HFF-Myc (cell line): ENCODE measurements around the gene AHNAK.

Experiments
- DNase-seq: peaks from one replicate; pipeline ENCODE4 v3.0.0-alpha.2; 2011; ENCODE audit warnings: low read depth; ENCODE audit errors: extremely low read depth
- H3K4me3 ChIP-seq: replicated peaks from 2 replicates; pipeline ENCODE4 v1.5.1; 2011; ENCODE audit warnings: low read depth, mild to moderate bottlenecking, control low read depth, low read length
- TF ChIP-seq, protein P1 (sequence below): IDR thresholded peaks from 2 replicates; pipeline ENCODE4 v1.5.1; 2012; ENCODE audit warnings: mild to moderate bottlenecking, low read depth, low read length, control low read depth; ENCODE audit errors: missing control alignments

Gene AHNAK

DNA sequence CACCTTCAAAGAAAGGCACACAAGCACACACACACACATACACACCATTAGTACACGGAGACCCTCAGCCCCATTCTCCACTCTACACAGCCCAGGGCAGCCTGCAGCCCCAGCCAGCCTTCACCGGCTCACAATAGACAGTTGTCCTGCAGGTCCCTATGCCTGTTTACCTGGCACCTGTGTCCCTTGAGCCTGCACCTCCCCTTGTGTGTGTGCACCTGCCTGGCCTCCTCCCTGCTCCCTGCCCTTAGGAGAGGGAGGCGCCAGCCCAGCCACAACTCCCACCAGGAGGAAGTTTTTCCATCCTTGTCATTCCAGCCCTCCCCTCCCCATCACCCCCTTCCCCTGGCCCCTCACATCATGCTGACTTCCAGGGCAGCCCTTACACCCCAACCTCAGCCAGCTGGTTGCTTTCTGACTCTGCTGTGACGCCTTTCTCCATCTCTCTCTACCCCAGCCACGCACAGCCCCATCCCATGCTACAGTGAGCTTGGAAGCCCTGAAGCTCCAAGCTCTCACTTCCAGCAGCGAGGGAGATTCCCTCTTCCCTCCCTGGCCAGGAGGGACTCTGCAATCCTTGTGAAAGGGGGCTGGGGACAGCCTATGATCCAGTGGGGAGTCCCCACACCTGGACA is 4.4 kb downstream of the AHNAK start:
- no peak for DNase-seq
- TF ChIP-seq, protein P1, sequence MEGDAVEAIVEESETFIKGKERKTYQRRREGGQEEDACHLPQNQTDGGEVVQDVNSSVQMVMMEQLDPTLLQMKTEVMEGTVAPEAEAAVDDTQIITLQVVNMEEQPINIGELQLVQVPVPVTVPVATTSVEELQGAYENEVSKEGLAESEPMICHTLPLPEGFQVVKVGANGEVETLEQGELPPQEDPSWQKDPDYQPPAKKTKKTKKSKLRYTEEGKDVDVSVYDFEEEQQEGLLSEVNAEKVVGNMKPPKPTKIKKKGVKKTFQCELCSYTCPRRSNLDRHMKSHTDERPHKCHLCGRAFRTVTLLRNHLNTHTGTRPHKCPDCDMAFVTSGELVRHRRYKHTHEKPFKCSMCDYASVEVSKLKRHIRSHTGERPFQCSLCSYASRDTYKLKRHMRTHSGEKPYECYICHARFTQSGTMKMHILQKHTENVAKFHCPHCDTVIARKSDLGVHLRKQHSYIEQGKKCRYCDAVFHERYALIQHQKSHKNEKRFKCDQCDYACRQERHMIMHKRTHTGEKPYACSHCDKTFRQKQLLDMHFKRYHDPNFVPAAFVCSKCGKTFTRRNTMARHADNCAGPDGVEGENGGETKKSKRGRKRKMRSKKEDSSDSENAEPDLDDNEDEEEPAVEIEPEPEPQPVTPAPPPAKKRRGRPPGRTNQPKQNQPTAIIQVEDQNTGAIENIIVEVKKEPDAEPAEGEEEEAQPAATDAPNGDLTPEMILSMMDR, result no peak
- peak overlapping the region; percentile 99 for H3K4me3 ChIP-seq

DNA sequence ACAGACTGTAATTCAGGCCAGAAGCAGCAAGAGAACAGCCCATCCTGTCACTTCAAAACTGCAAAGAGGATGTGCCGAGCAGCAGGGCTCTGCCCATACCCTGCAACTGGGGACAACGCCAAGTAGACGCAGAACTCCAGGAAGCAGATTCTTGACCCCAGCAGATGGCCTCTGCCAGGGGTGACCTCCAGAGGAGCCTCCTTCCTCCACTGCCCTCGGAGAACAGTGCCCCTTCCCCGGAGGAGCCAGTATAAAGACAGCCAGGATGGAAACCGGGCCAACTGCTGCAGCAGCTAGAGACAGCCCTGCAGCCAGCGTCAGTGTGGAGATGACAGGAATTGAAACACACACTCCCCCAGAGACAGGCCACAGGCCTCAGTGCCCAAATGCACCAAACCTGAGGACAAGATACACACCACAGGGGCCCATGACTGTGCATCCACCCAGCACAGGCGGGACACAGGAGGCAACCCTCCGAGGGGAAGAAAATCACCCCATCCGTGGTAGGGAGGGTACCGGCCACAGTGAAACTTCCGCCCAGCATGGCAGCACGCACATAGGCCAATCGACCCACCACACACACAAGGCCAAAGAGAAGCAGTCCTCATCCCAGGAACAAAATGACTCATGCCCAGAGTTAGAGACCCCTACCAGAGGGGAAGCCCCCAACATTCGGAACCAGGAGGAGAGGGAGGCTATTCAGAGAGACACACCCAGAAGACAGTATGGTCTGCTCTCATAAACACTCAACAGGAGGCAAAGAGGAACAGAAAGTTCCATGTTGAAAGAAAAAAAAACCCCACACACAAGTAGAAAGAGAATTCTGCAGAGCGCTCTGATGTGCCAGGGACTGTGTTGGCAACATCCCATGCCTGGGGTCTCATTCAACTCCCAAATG is 5.6 kb downstream of the AHNAK start:
- peak overlapping the region; percentile 99 for H3K4me3 ChIP-seq
- DNase-seq, result no peak
- TF ChIP-seq, protein P1, result no peak

DNA sequence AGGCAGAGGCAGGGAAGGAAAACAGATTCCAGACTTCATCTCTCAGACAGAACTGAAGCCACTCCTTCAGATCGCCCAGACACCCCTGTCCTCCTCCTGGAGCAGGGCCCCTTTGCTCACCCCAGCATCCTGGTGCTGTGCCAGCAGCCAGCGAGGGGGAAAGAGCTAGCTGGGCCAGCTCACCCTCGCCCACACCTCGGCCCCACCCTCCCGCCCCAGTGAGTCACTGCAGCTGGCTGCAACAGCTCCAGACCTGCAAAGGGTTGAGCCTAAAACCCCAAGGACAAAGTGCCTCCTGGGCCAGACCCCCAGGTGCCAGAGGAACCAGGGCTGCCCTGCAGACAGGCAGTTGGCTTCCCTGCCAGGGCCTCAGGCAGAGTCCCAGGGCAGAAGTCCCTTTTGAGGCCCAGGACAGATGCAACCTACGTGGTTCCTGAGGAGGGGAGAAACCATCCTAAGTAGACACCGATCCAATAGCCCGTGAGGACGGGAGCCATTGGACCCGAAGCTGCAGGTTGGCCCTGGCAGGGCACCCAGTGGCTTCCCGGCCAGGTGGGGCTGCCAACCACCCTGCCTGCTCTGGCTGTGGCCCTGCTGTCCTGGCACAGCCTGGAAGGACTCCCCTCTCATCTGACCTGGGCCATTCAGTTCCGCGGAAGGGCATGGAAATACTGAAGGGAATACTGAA is 7.2 kb downstream of the AHNAK start:
- TF ChIP-seq, protein P1, result no peak
- peak; percentile 60 for DNase-seq
- peak overlapping the region; percentile 13 for H3K4me3 ChIP-seq

DNA sequence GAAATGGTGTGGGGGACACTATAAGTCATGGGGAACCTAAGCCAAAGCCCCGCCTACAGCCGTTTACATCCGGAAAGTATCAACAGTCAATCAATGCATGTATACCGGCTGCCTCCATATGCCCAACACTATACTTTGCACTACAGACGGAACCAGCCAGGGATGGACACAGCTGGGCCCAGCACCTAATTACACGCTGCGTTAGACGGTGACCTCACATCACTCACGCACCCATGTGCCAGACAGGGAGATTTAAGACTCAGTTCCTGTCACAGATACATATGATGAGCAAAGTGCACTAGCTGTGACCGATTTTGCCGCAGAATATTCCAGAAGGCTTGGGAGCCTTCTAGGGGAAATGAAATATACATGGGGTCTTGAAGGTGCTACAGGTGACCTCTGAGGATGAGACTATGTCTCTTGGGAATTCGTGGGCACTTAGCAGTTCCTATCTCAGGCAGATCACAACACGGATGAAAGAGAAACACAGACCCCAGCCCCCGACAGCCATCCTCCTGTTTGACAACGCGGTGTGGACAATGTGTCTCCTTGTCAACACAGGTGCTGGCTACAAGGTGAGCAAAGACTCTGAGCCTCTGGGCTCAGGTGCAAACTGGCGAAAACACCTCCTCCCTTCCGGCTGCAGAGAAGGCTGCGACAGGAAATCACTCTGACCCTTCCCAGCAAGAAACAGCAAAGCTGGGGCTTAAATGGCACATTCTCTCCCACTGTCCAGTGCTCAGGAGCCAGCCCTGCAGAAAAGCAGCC is 8.0 kb downstream of the AHNAK start:
- TF ChIP-seq, protein P1, result no peak
- peak overlapping the region; percentile 5 for H3K4me3 ChIP-seq
- DNase-seq, result no peak

DNA sequence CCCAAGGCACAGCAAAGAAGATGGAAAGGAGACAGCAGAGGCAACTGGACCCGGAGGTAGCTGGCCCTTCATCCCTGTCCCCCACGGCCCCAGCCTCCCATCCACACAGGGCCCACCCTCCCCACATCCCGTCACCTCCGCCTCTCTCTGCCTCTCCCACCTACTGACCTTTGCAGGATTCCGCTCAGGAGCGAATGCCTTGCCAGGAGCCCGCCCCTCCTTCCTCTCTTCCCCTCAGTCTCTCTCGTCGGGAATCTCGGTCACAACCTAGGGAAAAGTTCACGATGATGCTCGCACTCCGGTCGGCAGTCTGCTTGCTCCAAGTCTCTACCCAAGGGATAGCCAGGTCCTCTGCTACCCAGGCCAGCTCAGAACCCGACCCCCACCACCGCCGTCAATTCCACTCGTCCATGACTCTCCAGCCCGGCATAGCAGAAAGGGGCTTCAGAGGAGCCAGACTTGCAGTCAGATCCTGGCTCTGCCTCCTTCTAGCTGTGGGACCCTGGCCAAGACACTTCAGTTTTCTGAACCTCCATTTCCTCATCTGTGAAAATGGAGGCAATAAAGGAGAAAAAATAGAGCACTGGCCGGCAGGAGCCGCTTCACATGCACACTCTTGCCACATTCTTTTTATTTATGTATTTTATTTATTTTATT is 10.2 kb downstream of the AHNAK start:
- DNase-seq, result no peak
- TF ChIP-seq, protein P1, result no peak
- no peak overlapping the region for H3K4me3 ChIP-seq

DNA sequence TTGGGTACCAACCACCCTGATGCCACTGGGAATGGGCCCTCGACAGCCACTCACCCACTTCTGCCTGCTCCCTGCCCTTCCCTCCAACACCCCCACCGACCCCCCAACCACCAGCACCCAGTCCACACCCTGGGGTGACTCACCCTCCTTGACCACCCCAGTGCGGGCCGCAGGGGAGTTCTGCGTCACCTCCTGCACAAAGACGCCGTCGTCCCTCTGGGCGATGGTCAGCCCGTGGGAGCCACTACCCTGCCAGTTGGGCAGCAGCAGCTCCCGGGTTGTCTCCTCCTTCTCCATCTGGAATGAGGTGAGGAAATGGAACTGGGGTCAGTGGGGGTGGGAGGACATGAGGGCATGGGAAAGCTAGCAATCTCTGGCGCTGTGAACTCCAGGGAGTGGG is 10.8 kb downstream of the AHNAK start:
- DNase-seq, result no peak
- TF ChIP-seq, protein P1, result no peak
- H3K4me3 ChIP-seq, result no peak overlapping the region
